ENCODE measurements around the gene ATP2C1. TPM values are rescaled to one million over a fixed set of nuclear protein-coding genes. Genes with fewer than 3 reads are reported as not detected.

Gene ATP2C1
- total and polyA plus RNA-seq, 5 donors from 2014 or later = 10.5 to 83.6 (median 16.9) TPM

DNA sequence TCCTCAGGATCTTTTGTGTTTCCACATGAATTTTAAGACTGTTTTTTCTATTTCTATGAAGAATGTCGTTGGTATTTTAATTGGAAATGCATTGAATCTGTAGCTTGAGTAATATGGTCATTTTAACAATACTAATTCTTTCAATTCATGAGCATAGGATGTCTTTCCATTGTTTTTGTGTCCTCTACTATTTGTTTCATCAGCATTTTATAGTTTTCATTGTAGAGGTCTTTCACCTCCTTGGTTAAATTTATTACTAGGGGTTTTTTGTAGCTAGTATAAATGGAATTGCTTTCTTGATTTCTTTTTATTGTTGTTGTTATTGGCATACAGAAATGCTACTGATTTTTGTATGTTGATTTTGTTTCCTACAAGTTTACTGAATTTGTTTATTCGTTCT is 17.3 kb upstream of the ATP2C1 start:
- Mint-ChIP-seq H3K4me1 (no peaks in the 10 kb centered on the region), H3K4me3 (no peak overlapping the region), H3K9me3 (peaks cover 0 to 33% (median 10%) of the 10 kb centered on the region in 7 donors), H3K36me3 (peaks cover 4% of the 10 kb centered on the region), H3K27me3 (no peaks in the 10 kb centered on the region), H3K27ac (no peak overlapping the region)
- no peak overlapping the region for H3K27ac ChIP-seq (ENCODE audit: insufficient read depth, low read length, poor library complexity, severe bottlenecking)
- H3K4me3 ChIP-seq (ENCODE audit: low read depth, low read length) = no peak overlapping the region
- no peak for DNase-seq
- H3K9me3 ChIP-seq (ENCODE audit: control insufficient read depth in 2 of 2, low read length in 2 of 2) = peaks cover 16 to 19% of the 10 kb centered on the region in 2 experiments
- no peaks in the 10 kb centered on the region for H3K36me3 ChIP-seq (ENCODE audit: control insufficient read depth, insufficient read depth, low read length)
- H3K4me1 ChIP-seq (ENCODE audit: control insufficient read depth, insufficient read depth, low read length, poor library complexity, severe bottlenecking) = no peaks in the 10 kb centered on the region
- H3K27me3 ChIP-seq (ENCODE audit: control insufficient read depth, insufficient read depth, low read length) = no peaks in the 10 kb centered on the region
- ATAC-seq (ENCODE audit: low read depth in 2 of 2) = no peak

DNA sequence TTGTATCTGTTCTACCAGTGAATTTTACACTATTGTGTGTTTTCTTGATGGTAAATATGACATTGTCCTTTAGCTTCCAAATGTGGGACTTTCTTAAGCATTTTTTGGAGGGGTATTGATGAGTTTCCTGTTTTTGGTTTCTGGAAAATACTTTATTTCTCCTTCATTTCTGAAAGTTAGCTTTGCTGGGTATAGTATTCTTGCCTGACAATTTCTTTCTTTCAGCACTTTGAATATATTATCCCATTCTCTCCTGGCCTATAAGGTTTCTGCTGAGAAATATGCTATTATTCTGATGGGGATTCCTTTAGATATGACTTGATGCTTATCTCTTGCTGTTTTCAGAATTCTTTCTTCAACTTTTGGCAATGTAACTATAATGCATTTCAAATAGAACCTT is 15.4 kb upstream of the ATP2C1 start:
- no peaks in the 10 kb centered on the region for H3K36me3 ChIP-seq (ENCODE audit: control insufficient read depth, insufficient read depth, low read length)
- Mint-ChIP-seq H3K27me3 (no peaks in the 10 kb centered on the region), H3K4me3 (no peak overlapping the region), H3K27ac (no peak overlapping the region), H3K9me3 (peaks cover 0 to 43% (median 13%) of the 10 kb centered on the region in 7 donors), H3K4me1 (no peaks in the 10 kb centered on the region), H3K36me3 (peaks cover 4% of the 10 kb centered on the region)
- ATAC-seq (ENCODE audit: low read depth in 2 of 2) = no peak
- no peak overlapping the region for H3K4me3 ChIP-seq (ENCODE audit: low read depth, low read length)
- H3K27me3 ChIP-seq (ENCODE audit: control insufficient read depth, insufficient read depth, low read length) = no peaks in the 10 kb centered on the region
- no peak for DNase-seq
- H3K4me1 ChIP-seq (ENCODE audit: control insufficient read depth, insufficient read depth, low read length, poor library complexity, severe bottlenecking) = no peaks in the 10 kb centered on the region
- no peak overlapping the region for H3K27ac ChIP-seq (ENCODE audit: insufficient read depth, low read length, poor library complexity, severe bottlenecking)
- peaks cover 16 to 19% of the 10 kb centered on the region in 2 experiments for H3K9me3 ChIP-seq (ENCODE audit: control insufficient read depth in 2 of 2, low read length in 2 of 2)

DNA sequence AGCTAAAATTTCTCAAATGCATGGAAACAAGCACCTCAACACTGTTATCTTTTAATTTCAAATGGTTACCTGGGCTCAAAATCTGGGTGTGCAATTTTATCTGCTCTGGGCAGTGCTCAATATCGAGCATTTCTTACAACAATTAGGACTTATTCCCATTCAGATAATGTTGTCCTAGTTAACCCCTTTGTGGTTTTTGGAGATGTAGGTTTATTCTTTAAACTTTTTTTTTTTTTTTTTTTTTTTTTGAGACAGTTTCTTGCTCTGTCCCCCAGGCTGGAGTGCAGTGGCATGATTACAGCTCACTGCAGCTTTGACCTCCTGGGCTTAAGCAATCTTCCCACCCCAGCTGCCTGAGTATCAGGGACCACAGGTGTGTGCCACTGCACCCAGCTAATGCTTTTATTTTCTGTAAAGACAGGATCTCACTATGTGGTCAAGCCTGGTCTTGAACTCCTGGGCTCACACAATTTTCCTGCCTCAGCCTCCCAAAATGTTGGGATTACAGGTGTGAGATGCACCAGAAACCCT is 4.4 kb upstream of the ATP2C1 start:
- Histone ChIP-seq H3K36me3 (ENCODE audit: control insufficient read depth, insufficient read depth, low read length) (no peaks in the 10 kb centered on the region), H3K27ac (ENCODE audit: insufficient read depth, low read length, poor library complexity, severe bottlenecking) (no peak overlapping the region), H3K9me3 (ENCODE audit: control insufficient read depth in 2 of 2, low read length in 2 of 2) (peaks cover 0 to 5% of the 10 kb centered on the region in 2 experiments), H3K4me3 (ENCODE audit: low read depth, low read length) (no peak overlapping the region), H3K27me3 (ENCODE audit: control insufficient read depth, insufficient read depth, low read length) (peaks cover 4% of the 10 kb centered on the region), H3K4me1 (ENCODE audit: control insufficient read depth, insufficient read depth, low read length, poor library complexity, severe bottlenecking) (no peaks in the 10 kb centered on the region)
- peaks cover 0 to 9% (median 3%) of the 10 kb centered on the region in 7 donors for H3K9me3 Mint-ChIP-seq
- DNase-seq (no peak), ATAC-seq (ENCODE audit: low read depth in 2 of 2) (no peak)
- H3K4me1 Mint-ChIP-seq = peaks cover 0 to 8% (median 7%) of the 10 kb centered on the region in 4 donors
- H3K27ac Mint-ChIP-seq = no peak overlapping the region
- no peaks in the 10 kb centered on the region for H3K36me3 Mint-ChIP-seq
- H3K4me3 Mint-ChIP-seq = no peak overlapping the region
- peaks cover 5% of the 10 kb centered on the region for H3K27me3 Mint-ChIP-seq

DNA sequence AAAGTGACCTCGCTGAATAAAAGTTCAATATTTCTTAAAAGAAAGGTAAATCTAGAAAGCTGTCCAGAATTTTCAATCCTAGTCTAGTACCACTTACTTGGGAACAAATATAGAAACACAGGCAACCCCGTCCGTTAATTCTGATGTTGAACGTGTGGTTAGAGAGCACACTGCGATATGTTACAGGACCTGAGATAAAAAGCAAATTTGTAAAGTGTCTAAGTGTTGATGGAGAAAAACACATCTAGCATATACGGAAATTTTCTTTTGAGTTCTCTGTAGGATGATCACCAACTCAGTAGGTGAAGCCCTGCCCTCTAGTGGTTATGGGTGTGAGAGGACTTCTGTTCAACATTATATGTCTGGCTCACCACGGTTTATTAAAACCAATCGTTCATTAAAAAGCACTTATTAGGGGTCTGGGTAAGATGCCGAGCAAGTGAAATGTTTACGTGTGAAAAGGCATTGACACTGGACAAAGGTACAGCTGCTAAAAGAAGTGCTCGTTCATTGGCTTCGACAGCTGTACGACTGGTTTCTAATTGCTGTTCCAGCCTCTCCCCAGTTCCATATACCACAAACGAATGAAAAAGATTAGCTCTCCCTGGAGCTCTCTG is 1.0 kb upstream of the ATP2C1 start:
- H3K9me3 ChIP-seq (ENCODE audit: control insufficient read depth in 2 of 2, low read length in 2 of 2) = no peaks in the 10 kb centered on the region
- H3K9me3 Mint-ChIP-seq = peaks cover 0 to 1% (median 0%) of the 10 kb centered on the region in 7 donors
- H3K27ac Mint-ChIP-seq = peak overlapping the region; percentile 95 to 99 (median 98)
- H3K27me3 Mint-ChIP-seq = no peaks in the 10 kb centered on the region
- peaks cover 23% of the 10 kb centered on the region for H3K4me1 ChIP-seq (ENCODE audit: control insufficient read depth, insufficient read depth, low read length, poor library complexity, severe bottlenecking)
- H3K4me1 Mint-ChIP-seq = peaks cover 15 to 42% (median 33%) of the 10 kb centered on the region in 4 donors
- H3K4me3 Mint-ChIP-seq = peak overlapping the region; percentile 92 to 97 (median 94)
- ATAC-seq (ENCODE audit: low read depth in 2 of 2) (peak; percentile 65 to 72), DNase-seq (peak; percentile 49 to 91 (median 80))
- H3K36me3 Mint-ChIP-seq = no peaks in the 10 kb centered on the region
- H3K4me3 ChIP-seq (ENCODE audit: low read depth, low read length) = peak overlapping the region; percentile 90
- no peaks in the 10 kb centered on the region for H3K27me3 ChIP-seq (ENCODE audit: control insufficient read depth, insufficient read depth, low read length)
- H3K27ac ChIP-seq (ENCODE audit: insufficient read depth, low read length, poor library complexity, severe bottlenecking) = peak overlapping the region; percentile 98
- H3K36me3 ChIP-seq (ENCODE audit: control insufficient read depth, insufficient read depth, low read length) = no peaks in the 10 kb centered on the region

DNA sequence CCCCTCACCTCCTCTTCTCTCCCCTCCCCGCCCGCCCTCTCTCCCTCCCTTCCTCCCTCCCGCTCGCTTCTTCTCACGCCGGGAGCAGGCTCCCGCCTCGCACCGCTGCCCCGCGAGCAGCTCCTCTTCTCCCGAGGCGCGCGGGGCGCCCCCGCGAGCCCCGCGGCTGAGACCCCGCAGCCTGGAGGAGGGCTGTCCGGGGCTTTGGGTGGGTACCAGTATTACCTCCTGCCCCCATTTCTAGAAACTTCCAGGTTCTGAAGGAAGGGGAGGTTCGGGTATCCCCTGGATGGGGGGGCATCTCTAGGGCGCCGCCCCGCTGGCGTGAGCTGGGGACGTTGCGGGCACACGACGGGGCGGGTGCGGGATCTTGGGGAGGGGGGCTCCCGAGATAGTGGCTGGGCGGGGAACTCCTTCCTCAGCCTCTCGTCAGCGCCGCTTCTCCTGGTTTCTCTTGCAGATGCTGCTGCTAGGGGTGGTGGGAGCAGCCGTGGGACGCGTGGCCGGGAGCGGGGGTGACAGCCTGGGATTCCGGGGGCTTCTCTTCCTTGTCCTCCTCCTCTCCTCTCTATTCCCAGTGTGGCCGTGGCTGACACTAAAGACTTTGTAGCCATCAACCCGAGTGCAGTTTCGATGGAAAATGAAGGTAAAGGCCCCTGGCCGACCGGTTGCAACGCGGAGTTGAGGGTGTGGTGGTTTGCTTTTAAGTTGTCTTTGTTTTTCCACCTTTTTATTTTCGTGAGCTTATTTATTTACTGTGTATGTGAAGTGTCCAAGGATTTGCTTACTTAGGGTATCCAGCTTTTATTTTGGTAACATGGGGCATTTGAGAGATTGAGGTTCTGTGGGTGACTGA is 474 bp downstream of the ATP2C1 start:
- Mint-ChIP-seq H3K4me1 (peaks cover 20 to 55% (median 42%) of the 10 kb centered on the region in 4 donors), H3K4me3 (peak overlapping the region; percentile 92 to 98 (median 96)), H3K36me3 (no peaks in the 10 kb centered on the region), H3K27me3 (no peaks in the 10 kb centered on the region), H3K9me3 (peaks cover 0 to 1% (median 0%) of the 10 kb centered on the region in 7 donors), H3K27ac (peak overlapping the region; percentile 82 to 99 (median 95))
- no peaks in the 10 kb centered on the region for H3K36me3 ChIP-seq (ENCODE audit: control insufficient read depth, insufficient read depth, low read length)
- H3K4me3 ChIP-seq (ENCODE audit: low read depth, low read length) = peak overlapping the region; percentile 95
- no peaks in the 10 kb centered on the region for H3K9me3 ChIP-seq (ENCODE audit: control insufficient read depth in 2 of 2, low read length in 2 of 2)
- H3K4me1 ChIP-seq (ENCODE audit: control insufficient read depth, insufficient read depth, low read length, poor library complexity, severe bottlenecking) = peaks cover 23% of the 10 kb centered on the region
- ATAC-seq (ENCODE audit: low read depth in 2 of 2) (peak; percentile 4 to 7), DNase-seq (peak in 2 of 3 donors; percentile 50 to 53)
- no peaks in the 10 kb centered on the region for H3K27me3 ChIP-seq (ENCODE audit: control insufficient read depth, insufficient read depth, low read length)
- H3K27ac ChIP-seq (ENCODE audit: insufficient read depth, low read length, poor library complexity, severe bottlenecking) = peak overlapping the region; percentile 98

DNA sequence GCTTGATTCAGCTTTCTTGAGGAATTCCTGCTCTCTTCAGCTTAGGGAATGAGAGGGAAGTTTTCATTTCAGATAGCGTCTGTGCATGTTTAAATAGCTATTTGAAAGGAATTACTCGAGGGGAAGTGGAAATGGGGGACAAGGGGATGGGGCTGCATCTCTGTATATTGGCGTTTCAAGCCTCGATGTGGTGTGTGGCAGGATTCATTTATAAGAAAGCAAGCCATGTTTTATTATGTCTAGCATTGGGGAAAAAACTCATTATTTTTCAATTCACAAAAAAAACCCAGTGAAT is 1.0 kb downstream of the ATP2C1 start:
- Mint-ChIP-seq H3K4me3 (peak overlapping the region; percentile 92 to 98 (median 96)), H3K9me3 (peaks cover 0 to 1% (median 0%) of the 10 kb centered on the region in 7 donors), H3K27me3 (no peaks in the 10 kb centered on the region), H3K4me1 (peaks cover 22 to 58% (median 42%) of the 10 kb centered on the region in 4 donors), H3K36me3 (no peaks in the 10 kb centered on the region), H3K27ac (peak overlapping the region; percentile 82 to 99 (median 95))
- Histone ChIP-seq H3K4me1 (ENCODE audit: control insufficient read depth, insufficient read depth, low read length, poor library complexity, severe bottlenecking) (peaks cover 23% of the 10 kb centered on the region), H3K36me3 (ENCODE audit: control insufficient read depth, insufficient read depth, low read length) (no peaks in the 10 kb centered on the region), H3K4me3 (ENCODE audit: low read depth, low read length) (peak overlapping the region; percentile 95), H3K27ac (ENCODE audit: insufficient read depth, low read length, poor library complexity, severe bottlenecking) (peak overlapping the region; percentile 98), H3K27me3 (ENCODE audit: control insufficient read depth, insufficient read depth, low read length) (no peaks in the 10 kb centered on the region), H3K9me3 (ENCODE audit: control insufficient read depth in 2 of 2, low read length in 2 of 2) (no peaks in the 10 kb centered on the region)
- DNase-seq (no peak), ATAC-seq (ENCODE audit: low read depth in 2 of 2) (no peak)

DNA sequence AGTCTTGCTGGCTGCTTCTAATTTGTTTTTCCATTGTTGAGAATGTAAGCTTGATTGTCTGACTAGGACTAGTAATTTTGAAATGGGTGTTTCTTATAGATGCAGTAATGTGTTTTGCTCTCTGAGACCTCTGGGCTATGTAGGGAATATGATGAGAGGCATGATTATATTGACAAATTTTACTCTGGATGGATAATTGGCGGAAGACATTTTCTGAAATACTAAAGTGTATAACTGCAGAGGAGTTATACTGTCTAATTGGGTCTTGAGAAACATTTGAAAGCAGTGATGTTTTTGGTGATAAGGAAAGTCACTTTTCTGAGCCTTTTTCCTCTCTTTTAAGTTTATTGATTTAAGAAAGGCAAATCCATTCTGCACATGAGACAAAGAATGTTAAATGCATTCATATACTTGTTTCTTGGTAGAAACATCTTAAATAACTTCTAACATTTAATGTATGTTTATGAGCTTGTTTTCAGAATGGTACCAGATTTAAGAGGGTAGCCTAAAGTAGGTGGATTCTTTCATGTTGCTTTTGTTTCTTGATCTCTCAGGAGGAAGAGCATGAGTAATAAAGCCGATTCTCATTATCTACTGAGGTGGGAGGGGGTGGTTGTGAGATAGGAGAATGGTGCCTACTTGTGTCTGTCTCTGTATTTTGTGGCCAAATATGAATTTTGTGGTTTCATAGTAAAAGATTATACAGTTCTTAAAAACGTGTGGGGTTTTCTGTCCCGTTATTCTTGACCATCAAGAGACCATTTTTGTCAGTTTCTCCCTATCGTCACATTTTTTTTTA is 2.0 kb downstream of the ATP2C1 start:
- H3K4me3 ChIP-seq (ENCODE audit: low read depth, low read length) = peak overlapping the region; percentile 95
- DNase-seq (peak in 1 of 3 donors; percentile 64), ATAC-seq (ENCODE audit: low read depth in 2 of 2) (no peak)
- H3K4me1 ChIP-seq (ENCODE audit: control insufficient read depth, insufficient read depth, low read length, poor library complexity, severe bottlenecking) = peaks cover 25% of the 10 kb centered on the region
- no peak overlapping the region for H3K27ac ChIP-seq (ENCODE audit: insufficient read depth, low read length, poor library complexity, severe bottlenecking)
- H3K4me1 Mint-ChIP-seq = peaks cover 24 to 63% (median 43%) of the 10 kb centered on the region in 4 donors
- no peaks in the 10 kb centered on the region for H3K36me3 ChIP-seq (ENCODE audit: control insufficient read depth, insufficient read depth, low read length)
- H3K4me3 Mint-ChIP-seq = peak overlapping the region; percentile 92 to 98 (median 96)
- no peaks in the 10 kb centered on the region for H3K9me3 ChIP-seq (ENCODE audit: control insufficient read depth in 2 of 2, low read length in 2 of 2)
- no peaks in the 10 kb centered on the region for H3K36me3 Mint-ChIP-seq
- no peaks in the 10 kb centered on the region for H3K9me3 Mint-ChIP-seq
- H3K27me3 ChIP-seq (ENCODE audit: control insufficient read depth, insufficient read depth, low read length) = no peaks in the 10 kb centered on the region
- H3K27ac Mint-ChIP-seq = peak overlapping the region; percentile 82 to 99 (median 95)
- H3K27me3 Mint-ChIP-seq = no peaks in the 10 kb centered on the region
